Retina (tissue), 1 donor: ENCODE data around the gene ADPRM.

ENCODE experiments used
- DNase-seq: peaks from one replicate; pipeline ENCODE4 v3.0.0-alpha.2; 2016

ADPRM gene

DNA sequence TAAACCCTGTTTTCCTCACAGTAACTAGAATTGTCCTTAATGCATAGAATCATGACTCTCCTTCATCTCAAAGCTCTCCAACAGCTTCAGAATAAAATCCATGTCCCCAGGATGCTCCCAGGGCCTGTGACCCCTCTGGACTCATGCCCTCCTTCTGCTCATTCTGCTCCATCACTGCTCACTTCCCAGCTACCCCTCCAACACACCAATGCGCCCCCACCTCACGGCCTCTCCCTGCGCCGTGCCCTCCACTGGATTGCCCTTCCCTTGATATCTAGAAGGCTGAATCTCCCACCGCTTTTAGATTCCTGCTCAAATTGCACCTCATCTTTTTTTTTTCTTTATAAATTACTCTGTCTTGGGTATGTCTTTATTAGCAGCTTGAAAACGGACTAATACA, 45.0 kb downstream of the ADPRM start:
- DNase-seq = no peak

DNA sequence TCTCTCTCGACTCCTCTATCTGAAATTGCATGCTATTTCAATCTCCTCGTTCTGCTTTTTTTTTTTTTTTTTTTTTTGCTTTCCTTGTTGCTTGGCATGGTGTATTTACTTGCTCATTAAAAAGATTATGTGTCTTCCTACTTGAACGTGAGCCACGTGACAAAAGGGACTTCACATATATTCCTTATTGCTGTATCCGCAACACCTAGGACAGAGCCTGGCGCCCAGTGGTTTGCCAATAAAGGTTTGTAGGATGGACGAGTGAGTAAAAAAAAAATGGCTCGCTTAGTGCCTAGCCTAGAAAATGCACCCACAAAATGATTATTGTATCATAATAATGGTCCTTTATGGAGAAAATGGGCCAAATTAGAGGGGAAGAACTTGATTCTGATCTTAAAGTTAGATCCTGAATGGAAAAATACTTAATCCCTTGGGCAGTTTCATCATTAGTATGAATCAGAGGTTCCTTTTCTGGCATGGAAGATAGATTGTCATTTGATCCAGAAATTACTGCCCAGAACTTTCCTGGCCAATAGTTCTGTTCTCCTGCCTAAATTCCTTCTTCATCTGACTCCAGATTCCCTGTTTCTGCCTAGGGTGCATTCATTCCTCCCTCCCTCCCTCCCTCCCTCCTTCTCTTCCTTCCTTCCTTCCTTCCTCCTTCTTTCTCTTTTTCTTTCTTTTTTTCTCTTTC, 46.1 kb downstream of the ADPRM start:
- no peak for DNase-seq

- DNase-seq = no peak
Measured at GRCh38 chr17:10744501-10745000, 47.2 kb downstream of the ADPRM start.

DNA sequence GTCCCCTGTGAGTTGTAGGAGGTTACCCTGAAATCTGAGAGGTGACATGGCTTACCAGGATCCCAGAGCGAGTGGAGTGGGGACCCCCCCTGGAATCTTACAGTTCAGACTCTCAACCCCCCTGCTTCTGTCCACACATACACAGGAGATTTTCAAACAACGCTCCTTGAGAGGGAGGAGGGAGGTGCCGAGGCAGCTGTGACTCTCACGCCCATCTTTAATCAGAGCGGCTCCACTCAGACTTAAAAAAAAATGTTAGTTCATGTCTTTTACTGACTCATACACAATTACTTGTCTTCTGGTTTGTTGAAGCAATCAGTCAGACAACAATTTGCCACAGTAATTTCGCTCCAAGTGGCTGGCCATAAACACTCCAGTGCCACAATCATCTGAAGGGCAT, 47.8 kb downstream of the ADPRM start:
- DNase-seq = no peak

GRCh38 chr17:10748531-10749181, 51.3 kb downstream of the ADPRM start:
- peak; percentile 52 for DNase-seq

DNA sequence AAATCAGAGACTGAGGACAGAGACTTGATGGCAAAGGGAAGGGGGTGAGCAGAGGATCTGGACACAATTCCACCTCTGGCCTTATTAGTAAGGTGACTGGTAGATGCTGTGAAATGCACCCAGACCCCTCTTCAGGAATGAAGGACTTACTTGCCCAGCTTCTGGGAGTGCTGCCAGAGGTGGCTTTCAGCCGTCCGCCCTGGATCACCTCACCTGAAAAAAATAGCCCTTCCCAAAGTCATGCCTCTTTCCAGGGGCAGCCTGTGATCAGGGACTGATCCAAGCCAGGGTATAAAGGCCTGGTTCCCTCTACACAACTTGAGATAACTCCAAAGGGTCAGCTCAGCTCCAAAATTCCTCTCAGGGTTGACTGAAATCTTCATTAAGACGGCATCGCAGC, 52.8 kb downstream of the ADPRM start:
- no peak for DNase-seq

DNA sequence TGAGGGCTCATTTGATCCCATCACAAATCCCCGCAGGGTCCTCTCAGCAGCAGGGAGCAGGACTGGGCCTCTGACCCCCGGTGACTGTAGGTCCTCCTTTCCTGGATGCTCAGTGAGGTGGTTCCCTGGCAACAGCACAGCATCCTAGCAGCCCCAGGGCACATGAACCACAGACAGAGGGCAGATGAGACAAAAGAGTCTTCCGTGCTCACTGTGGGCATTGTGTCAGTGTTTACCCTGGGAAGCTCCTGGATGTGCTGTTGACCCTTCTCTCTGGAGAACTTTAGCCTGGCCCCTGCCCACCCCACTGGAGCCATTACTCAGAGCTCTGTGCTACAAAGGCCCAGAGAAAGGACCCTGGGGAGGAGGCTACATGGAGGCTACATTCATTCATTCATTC, 54.2 kb downstream of the ADPRM start:
- DNase-seq = peak; percentile 25

DNA sequence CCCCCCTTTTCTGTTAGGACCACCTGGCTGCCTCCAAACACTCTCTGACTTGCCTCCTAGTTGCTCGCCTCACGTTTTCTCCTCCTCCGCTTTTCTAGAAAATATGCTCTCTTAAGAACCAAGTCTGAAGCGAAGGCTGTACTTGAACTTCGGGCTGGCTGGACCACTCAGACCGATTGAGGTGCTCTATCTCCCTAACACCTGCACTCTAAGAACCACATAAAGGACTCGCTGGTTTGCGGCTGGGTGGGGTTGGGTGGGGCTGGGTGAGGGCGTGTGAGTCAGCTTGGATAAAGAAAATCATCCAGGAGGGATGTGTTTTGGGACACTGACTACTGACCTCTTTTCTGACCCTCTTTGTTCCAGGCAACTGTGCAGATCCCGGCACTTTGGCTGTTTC, 55.3 kb downstream of the ADPRM start:
- no peak for DNase-seq

- DNase-seq = no peak
Measured at GRCh38 chr17:10754109-10754508, 56.7 kb downstream of the ADPRM start.

DNA sequence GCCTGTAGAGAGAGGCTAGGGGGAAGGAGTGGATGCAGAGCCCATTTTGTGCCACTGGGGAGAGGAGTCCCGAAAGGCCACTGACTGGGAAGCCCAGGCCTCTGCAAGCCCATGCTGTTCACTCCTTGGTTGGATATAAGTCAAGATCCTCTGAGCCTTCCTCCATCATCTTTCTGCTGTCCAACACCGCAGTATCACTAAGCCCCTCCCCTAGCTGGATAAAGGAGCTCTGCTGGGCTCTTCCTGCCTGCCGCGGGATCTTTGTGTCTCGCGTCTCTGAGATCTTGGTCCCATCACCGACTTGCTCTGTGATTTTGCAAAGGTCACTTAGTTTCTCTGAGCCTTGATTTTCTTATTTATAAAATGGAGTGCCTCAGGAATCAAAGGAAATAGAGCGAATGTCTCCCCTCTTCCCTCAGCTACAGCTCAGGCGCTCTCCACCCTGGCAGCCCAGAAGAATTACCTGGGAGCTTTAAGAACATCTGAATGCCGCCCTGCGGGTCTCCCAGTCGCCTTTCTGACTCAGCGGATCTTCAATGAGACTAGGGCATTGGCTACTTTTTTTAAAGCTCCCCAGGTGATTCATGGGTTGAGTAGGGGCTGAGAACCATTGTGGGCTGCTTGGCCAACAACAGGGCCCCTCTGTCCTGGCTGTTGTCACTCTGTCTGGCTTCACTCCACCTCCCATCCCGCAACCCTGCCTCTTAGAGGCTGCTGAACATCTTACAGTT, 57.6 kb downstream of the ADPRM start:
- peak; percentile 37 for DNase-seq

- DNase-seq = no peak
Measured at GRCh38 chr17:10755592-10756127, 58.3 kb downstream of the ADPRM start.

DNA sequence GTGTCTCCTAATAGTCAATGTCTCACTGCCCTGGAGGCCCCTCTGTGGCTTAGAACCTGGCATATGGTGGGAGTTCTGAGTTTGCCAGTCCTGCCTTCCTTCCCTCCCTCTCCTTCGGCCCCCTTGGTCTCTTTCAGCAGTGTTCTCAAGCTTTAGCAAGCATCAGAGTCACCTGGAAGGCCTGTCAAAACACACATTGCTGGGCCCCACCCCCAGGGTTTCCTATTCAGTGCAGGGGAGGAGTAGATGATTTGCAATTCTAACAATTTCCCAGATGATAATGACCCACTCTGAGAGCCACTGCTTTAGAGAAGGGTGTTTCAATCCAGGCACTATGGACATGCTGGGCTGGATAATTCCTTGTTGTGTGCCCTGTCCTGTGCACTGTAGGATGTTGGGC, 58.8 kb downstream of the ADPRM start:
- no peak for DNase-seq

- DNase-seq = no peak
Measured at GRCh38 chr17:10756619-10757018, 59.2 kb downstream of the ADPRM start.

DNA sequence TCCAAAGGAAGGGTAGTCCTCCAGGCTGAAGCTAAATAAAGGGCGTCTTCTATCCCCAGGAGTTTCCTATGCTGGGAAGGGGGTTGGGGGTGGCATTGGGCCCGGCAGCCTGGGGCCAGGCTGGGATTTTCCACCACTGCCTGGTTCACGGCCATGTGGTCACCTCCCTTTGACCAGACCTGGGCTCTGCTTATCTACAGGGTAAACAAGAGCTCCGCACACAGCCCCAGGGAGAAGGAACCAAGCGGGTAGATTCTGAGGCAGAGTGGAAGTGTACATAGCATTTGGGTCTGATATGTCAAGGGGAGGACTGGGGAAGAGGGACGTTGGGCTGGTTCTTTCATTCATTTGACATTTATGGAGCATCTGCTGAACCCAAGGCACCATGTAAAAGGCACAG, 59.7 kb downstream of the ADPRM start:
- no peak for DNase-seq

DNA sequence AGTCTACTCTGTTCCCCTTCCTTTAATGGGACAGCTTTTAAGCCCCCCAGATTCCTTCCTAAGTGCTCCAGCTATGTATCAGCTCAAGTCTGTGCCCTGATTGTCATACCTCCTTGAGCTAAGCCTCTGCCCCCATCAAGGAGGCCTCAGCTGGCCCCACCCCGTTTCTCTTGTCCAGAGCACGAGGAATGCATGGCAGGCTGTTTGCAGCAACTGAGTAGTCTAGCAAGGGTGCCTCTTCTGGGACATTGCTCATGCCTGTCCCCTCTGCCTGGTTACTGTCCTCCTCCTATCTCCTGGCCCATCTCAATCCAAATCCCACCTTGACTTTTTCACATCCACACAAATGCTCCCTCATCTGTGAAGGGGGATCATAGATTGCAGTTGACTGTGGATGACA, 60.3 kb downstream of the ADPRM start:
- no peak for DNase-seq

DNA sequence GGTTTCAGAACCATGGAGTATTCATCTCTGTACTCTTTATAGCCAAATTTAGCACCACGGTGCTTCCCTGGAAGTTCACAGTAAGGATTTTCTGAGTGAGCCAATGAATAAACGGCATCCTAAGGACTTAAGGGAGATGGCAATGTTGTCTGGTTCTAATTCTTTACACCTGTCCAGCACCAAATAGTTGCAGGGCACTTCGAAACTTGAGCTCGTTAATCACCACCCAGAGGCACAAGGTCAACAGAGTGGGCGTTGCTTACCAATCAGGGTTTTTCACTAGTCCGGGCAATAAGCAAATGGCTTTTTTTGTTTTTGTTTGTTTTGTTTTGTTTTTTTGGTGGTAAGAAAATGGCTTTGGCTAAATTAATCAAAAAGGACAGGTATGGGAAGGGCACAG, 60.7 kb downstream of the ADPRM start:
- DNase-seq = no peak
